HL-60 (cell line): Measurements from ENCODE around the gene GLRX2.

Experiments used
- DNase-seq, 2 experiments: peaks; one replicate each; pipeline ENCODE4 v3.0.0-alpha.2; 2010 to 2020; ENCODE audit warnings: low read depth in 1 of 2, low spot score in 1 of 2
- H3K27ac ChIP-seq: fragments of 250-450 bp; sonication (Bioruptor Pico); replicated peaks from 2 replicates; pipeline ENCODE4 v1.5.1; 2020; ENCODE audit warnings: mild to moderate bottlenecking, moderate library complexity
- H3K27me3 ChIP-seq: fragments of 250-450 bp; sonication (Bioruptor Pico); 2 replicates; pipeline ENCODE4 v1.5.1; 2021; ENCODE audit warnings: mild to moderate bottlenecking, moderate library complexity; ENCODE audit not compliant: insufficient read depth, poor library complexity, severe bottlenecking
- H3K4me3 ChIP-seq: replicated peaks from 2 replicates; pipeline ENCODE4 v1.5.1; 2011; ENCODE audit warnings: mild to moderate bottlenecking, control low read depth, low read length; ENCODE audit not compliant: insufficient read depth
- CTCF ChIP-seq: IDR thresholded peaks from one replicate; pipeline ENCODE4 v1.5.1; 2011; ENCODE audit warnings: low read length, control low read depth, inconsistent platforms; ENCODE audit not compliant: insufficient read depth
- GABPA ChIP-seq: IDR thresholded peaks from 2 replicates; pipeline ENCODE4 v1.6.1; 2012; ENCODE audit warnings: low read depth
- POLR2AphosphoS5 ChIP-seq: IDR thresholded peaks from 2 replicates; pipeline ENCODE4 v1.6.1; 2012; ENCODE audit warnings: low read depth
- SPI1 ChIP-seq: IDR thresholded peaks from 2 replicates; pipeline ENCODE4 v1.6.1; 2012; ENCODE audit warnings: low read depth, mild to moderate bottlenecking, borderline replicate concordance
- TF ChIP-seq, protein P1 (sequence below): IDR thresholded peaks from 2 replicates; pipeline ENCODE4 v1.6.1; 2012; ENCODE audit warnings: low read depth; ENCODE audit not compliant: insufficient replicate concordance

Gene GLRX2

GRCh38 chr1:193113992-193114332 is 8.7 kb upstream of the GLRX2 start:
- TF ChIP-seq GABPA (no peak), CTCF (no peak), SPI1 (no peak), POLR2AphosphoS5 (no peak)
- TF ChIP-seq, protein P1, sequence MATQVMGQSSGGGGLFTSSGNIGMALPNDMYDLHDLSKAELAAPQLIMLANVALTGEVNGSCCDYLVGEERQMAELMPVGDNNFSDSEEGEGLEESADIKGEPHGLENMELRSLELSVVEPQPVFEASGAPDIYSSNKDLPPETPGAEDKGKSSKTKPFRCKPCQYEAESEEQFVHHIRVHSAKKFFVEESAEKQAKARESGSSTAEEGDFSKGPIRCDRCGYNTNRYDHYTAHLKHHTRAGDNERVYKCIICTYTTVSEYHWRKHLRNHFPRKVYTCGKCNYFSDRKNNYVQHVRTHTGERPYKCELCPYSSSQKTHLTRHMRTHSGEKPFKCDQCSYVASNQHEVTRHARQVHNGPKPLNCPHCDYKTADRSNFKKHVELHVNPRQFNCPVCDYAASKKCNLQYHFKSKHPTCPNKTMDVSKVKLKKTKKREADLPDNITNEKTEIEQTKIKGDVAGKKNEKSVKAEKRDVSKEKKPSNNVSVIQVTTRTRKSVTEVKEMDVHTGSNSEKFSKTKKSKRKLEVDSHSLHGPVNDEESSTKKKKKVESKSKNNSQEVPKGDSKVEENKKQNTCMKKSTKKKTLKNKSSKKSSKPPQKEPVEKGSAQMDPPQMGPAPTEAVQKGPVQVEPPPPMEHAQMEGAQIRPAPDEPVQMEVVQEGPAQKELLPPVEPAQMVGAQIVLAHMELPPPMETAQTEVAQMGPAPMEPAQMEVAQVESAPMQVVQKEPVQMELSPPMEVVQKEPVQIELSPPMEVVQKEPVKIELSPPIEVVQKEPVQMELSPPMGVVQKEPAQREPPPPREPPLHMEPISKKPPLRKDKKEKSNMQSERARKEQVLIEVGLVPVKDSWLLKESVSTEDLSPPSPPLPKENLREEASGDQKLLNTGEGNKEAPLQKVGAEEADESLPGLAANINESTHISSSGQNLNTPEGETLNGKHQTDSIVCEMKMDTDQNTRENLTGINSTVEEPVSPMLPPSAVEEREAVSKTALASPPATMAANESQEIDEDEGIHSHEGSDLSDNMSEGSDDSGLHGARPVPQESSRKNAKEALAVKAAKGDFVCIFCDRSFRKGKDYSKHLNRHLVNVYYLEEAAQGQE = no peak
- Histone ChIP-seq H3K27me3 (no peaks in the 10 kb centered on the region), H3K4me3 (no peak overlapping the region), H3K27ac (no peak overlapping the region; the same call in 1 of the 2 replicates)
- no peak for DNase-seq

- no peaks in the 10 kb centered on the region for H3K27me3 ChIP-seq
- peak in 1 of 2 experiments; percentile 31 for DNase-seq
- no peak overlapping the region for H3K4me3 ChIP-seq
- H3K27ac ChIP-seq = no peak overlapping the region; the same call in 1 of the 2 replicates
- TF ChIP-seq, protein P1 = no peak
- TF ChIP-seq POLR2AphosphoS5 = no peak
- TF ChIP-seq SPI1 = no peak
- TF ChIP-seq GABPA = no peak
- no peak for TF ChIP-seq CTCF
Observed at GRCh38 chr1:193113258-193113991, 8.2 kb upstream of the GLRX2 start.

GRCh38 chr1:193111641-193112090 is 6.5 kb upstream of the GLRX2 start:
- H3K27ac ChIP-seq = peak overlapping the region; percentile 67
- no peaks in the 10 kb centered on the region for H3K27me3 ChIP-seq
- TF ChIP-seq POLR2AphosphoS5 = no peak
- no peak for TF ChIP-seq SPI1
- TF ChIP-seq CTCF = no peak
- TF ChIP-seq, protein P1 = no peak
- no peak for TF ChIP-seq GABPA
- H3K4me3 ChIP-seq = no peak overlapping the region
- peak; percentile 55 to 88 for DNase-seq
